DND-41 (cell line): ENCODE results near the gene CCDC3.

ENCODE experiments used
- ATAC-seq: fragments of 200-7000 bp; cut with Tn5 transposase; 3 replicates; pipeline ENCODE4 v1.9.1; 2021; ENCODE audit warnings: low read depth; ENCODE audit not compliant: insufficient read depth
- DNase-seq: peaks from one replicate; pipeline ENCODE4 v3.0.0-alpha.2; 2020
- H2AFZ ChIP-seq: 2 replicates; pipeline ENCODE4 v1.6.0; 2012; ENCODE audit warnings: low read depth, low read length
- H3K27ac ChIP-seq: 2 replicates; pipeline ENCODE4 v1.5.1; 2012; ENCODE audit warnings: low read length, inconsistent platforms
- H3K27me3 ChIP-seq: fragments of 200-600 bp; sonication (generic); 2 replicates; pipeline ENCODE4 v1.6.0; 2012; ENCODE audit warnings: low read length, mild to moderate bottlenecking, inconsistent platforms; ENCODE audit not compliant: insufficient read depth, poor library complexity
- H3K36me3 ChIP-seq: 2 replicates; pipeline ENCODE4 v1.5.1; 2012; ENCODE audit warnings: low read length, inconsistent platforms; ENCODE audit not compliant: insufficient read depth
- H3K4me1 ChIP-seq: 2 replicates; pipeline ENCODE4 v1.5.1; 2012; ENCODE audit warnings: mild to moderate bottlenecking, low read length; ENCODE audit not compliant: insufficient read depth
- H3K4me2 ChIP-seq: 2 replicates; pipeline ENCODE4 v1.6.0; 2012; ENCODE audit warnings: mild to moderate bottlenecking, moderate library complexity, low read length, inconsistent platforms; ENCODE audit not compliant: insufficient read depth
- H3K4me3 ChIP-seq, 2 experiments: fragments of 200-600 bp in 1 of 2; shearing (Covaris generic) in 1 of 2; 2 replicates each; pipeline ENCODE4 v1.5.1; 2012 to 2016; ENCODE audit warnings: inconsistent platforms in 2 of 2, low read length in 2 of 2, mild to moderate bottlenecking in 2 of 2, low read depth in 1 of 2, moderate library complexity in 1 of 2
- H3K79me2 ChIP-seq: 2 replicates; pipeline ENCODE4 v1.6.0; 2012; ENCODE audit warnings: low read length, inconsistent platforms; ENCODE audit not compliant: insufficient read depth
- H3K9ac ChIP-seq: 2 replicates; pipeline ENCODE4 v1.6.0; 2012; ENCODE audit warnings: low read depth, mild to moderate bottlenecking, inconsistent platforms, low read length, moderate library complexity
- H3K9me3 ChIP-seq: 2 replicates; pipeline ENCODE4 v1.5.1; 2012; ENCODE audit warnings: low read length, moderate library complexity, mild to moderate bottlenecking, inconsistent platforms; ENCODE audit not compliant: insufficient read depth, severe bottlenecking
- H4K20me1 ChIP-seq: 2 replicates; pipeline ENCODE4 v1.6.0; 2012; ENCODE audit warnings: low read length; ENCODE audit not compliant: insufficient read depth
- CTCF ChIP-seq: IDR thresholded peaks from 2 replicates; pipeline ENCODE4 v1.5.1; 2012; ENCODE audit warnings: borderline replicate concordance, low read length, moderate library complexity, mild to moderate bottlenecking; ENCODE audit not compliant: poor library complexity, severe bottlenecking; ENCODE audit errors: extremely low read depth
- EZH2 ChIP-seq: IDR thresholded peaks from 3 replicates; pipeline ENCODE4 v1.6.1; 2012; ENCODE audit warnings: borderline replicate concordance, low read depth, mild to moderate bottlenecking, moderate library complexity, low read length, inconsistent platforms; ENCODE audit not compliant: severe bottlenecking

The CCDC3 gene

GRCh38 chr10:12852687-12853086, 148.8 kb downstream of the CCDC3 start:
- H3K4me2 ChIP-seq, result no peak overlapping the region
- no peaks in the 10 kb centered on the region for H3K9me3 ChIP-seq
- no peak for ATAC-seq
- no peaks in the 10 kb centered on the region for H3K27me3 ChIP-seq
- no peak for DNase-seq
- TF ChIP-seq EZH2 (no peak), CTCF (no peak)
- H3K36me3 ChIP-seq, result no peaks in the 10 kb centered on the region
- no peak overlapping the region for H3K4me3 ChIP-seq
- H3K9ac ChIP-seq, result no peak overlapping the region
- no peaks in the 10 kb centered on the region for H3K79me2 ChIP-seq
- no peak overlapping the region for H3K27ac ChIP-seq
- no peaks in the 10 kb centered on the region for H3K4me1 ChIP-seq
- no peak overlapping the region for H2AFZ ChIP-seq
- H4K20me1 ChIP-seq, result no peaks in the 10 kb centered on the region

- no peaks in the 10 kb centered on the region for H3K79me2 ChIP-seq
- no peak overlapping the region for H2AFZ ChIP-seq
- H3K4me2 ChIP-seq, result no peak overlapping the region
- no peaks in the 10 kb centered on the region for H3K4me1 ChIP-seq
- no peaks in the 10 kb centered on the region for H4K20me1 ChIP-seq
- H3K9me3 ChIP-seq, result no peaks in the 10 kb centered on the region
- no peak overlapping the region for H3K27ac ChIP-seq
- DNase-seq (no peak), ATAC-seq (no peak)
- H3K27me3 ChIP-seq, result no peaks in the 10 kb centered on the region
- TF ChIP-seq CTCF, result no peak
- H3K36me3 ChIP-seq, result no peaks in the 10 kb centered on the region
- H3K4me3 ChIP-seq, result no peak overlapping the region
- no peak overlapping the region for H3K9ac ChIP-seq
Measured at GRCh38 chr10:12849319-12850181, 152.0 kb downstream of the CCDC3 start.

- TF ChIP-seq EZH2 (no peak), CTCF (no peak)
- no peak for DNase-seq
- Histone ChIP-seq H3K79me2 (no peaks in the 10 kb centered on the region), H3K4me2 (no peak overlapping the region), H4K20me1 (no peaks in the 10 kb centered on the region), H3K36me3 (no peaks in the 10 kb centered on the region), H3K9ac (no peak overlapping the region), H3K4me1 (no peaks in the 10 kb centered on the region), H3K9me3 (no peaks in the 10 kb centered on the region), H3K27ac (no peak overlapping the region), H3K4me3 (no peak overlapping the region), H2AFZ (no peak overlapping the region), H3K27me3 (no peaks in the 10 kb centered on the region)
- no peak for ATAC-seq
Measured at GRCh38 chr10:12848439-12849173, 152.9 kb downstream of the CCDC3 start.
